Activated naive CD4-positive, alpha-beta T cell treated with anti-CD3 and anti-CD28 coated beads for 36 hours (primary cell): Measurements from ENCODE around the gene DNAJC2. TPM values are rescaled to one million over a fixed set of nuclear protein-coding genes. Genes with fewer than 3 reads are reported as not detected.
A peak's percentile ranks its signal among the peaks of the same experiment; 100 is the strongest.
"Not testable (repeated sequence)": the region's sequence is repeated elsewhere in the genome, so short reads cannot be mapped to it uniquely, and the experiment has no call there.

Source experiments
- CTCF ChIA-PET: fragments of 350-600 bp; sonication (Branson Sonifier 250); formaldehyde crosslinking; loops from one replicate; lab custom pipeline; 2021; ENCODE audit warnings: antibody characterized with exemption; lab: Charles Lee
- DNase-seq: peaks from one replicate; pipeline ENCODE4 v3.0.0-alpha.2; 2020
- H3K27ac Mint-ChIP-seq: one replicate; pipeline ENCODE4 v1.8.0; 2021; ENCODE audit warnings: mild to moderate bottlenecking, mixed read lengths
- H3K27me3 Mint-ChIP-seq: one replicate; pipeline ENCODE4 v1.8.0; 2021; ENCODE audit warnings: low read depth, mixed read lengths
- H3K36me3 Mint-ChIP-seq: one replicate; pipeline ENCODE4 v1.8.0; 2021; ENCODE audit warnings: low read depth, mixed read lengths
- H3K4me1 Mint-ChIP-seq: one replicate; pipeline ENCODE4 v1.8.0; 2021; ENCODE audit warnings: low read depth, mixed read lengths
- H3K4me3 Mint-ChIP-seq: one replicate; pipeline ENCODE4 v1.8.0; 2021; ENCODE audit warnings: mild to moderate bottlenecking, moderate library complexity, mixed read lengths
- H3K9me3 Mint-ChIP-seq: one replicate; pipeline ENCODE4 v1.8.0; 2021; ENCODE audit warnings: mixed read lengths
- intact Hi-C: fragments of 100-400 bp; cut with micrococcal nuclease; formaldehyde crosslinking; loops from one replicate; pipeline ENCODE4 v1.15.1; 2023
- total RNA-seq, 2 experiments: library from RNA; stranded (reverse); gene quantifications; one replicate each; pipeline ENCODE4 v1.2.3, GENCODE V29; 2021

The DNAJC2 gene
- total RNA-seq, 2 experiments from 2014 or later, result 39.8 to 42.1 TPM

- not testable (repeated sequence) for H3K27ac Mint-ChIP-seq, H3K36me3 Mint-ChIP-seq, H3K4me3 Mint-ChIP-seq, H3K27me3 Mint-ChIP-seq, DNase-seq, H3K9me3 Mint-ChIP-seq
- CTCF ChIA-PET, result interaction anchor here (0.6 kb wide), 1 partner anchor 144 kb away, joined by 4 read pairs; no protein-coding TSS in a partner anchor
- intact Hi-C loops, result loop anchor here (5.0 kb wide), 1 partner anchor 289 kb away; no protein-coding TSS in a partner anchor
- peaks cover 20% of the 10 kb centered on the region for H3K4me1 Mint-ChIP-seq
These were observed 61.7 kb downstream of the DNAJC2 start for GRCh38 chr7:103282802-103283427.

- CTCF ChIA-PET, result interaction anchor here (1.4 to 2.3 kb wide), 2 partner anchors 126 to 205 kb away, joined by 4 to 6 read pairs; partner anchors contain the start of gene ARMC10
- not testable (repeated sequence) for H3K9me3 Mint-ChIP-seq, H3K36me3 Mint-ChIP-seq, H3K27me3 Mint-ChIP-seq
- Mint-ChIP-seq H3K4me3 (peak overlapping the region; percentile 94), H3K27ac (peak overlapping the region; percentile 91), H3K4me1 (peaks cover 20% of the 10 kb centered on the region)
- intact Hi-C loops, result loop anchor here (1.0 to 5.0 kb wide), 6 partner anchors 17 to 292 kb away; partner anchors contain the start of genes FBXL13, PMPCB and PSMC2
- DNase-seq, result peak; percentile 18
These were observed 63.8 kb downstream of the DNAJC2 start for GRCh38 chr7:103280803-103281155.

GRCh38 chr7:103279963-103280802 lies 64.4 kb downstream of the DNAJC2 start:
- peak overlapping the region; percentile 94 for H3K4me3 Mint-ChIP-seq
- not testable (repeated sequence) for H3K9me3 Mint-ChIP-seq, H3K36me3 Mint-ChIP-seq, H3K27me3 Mint-ChIP-seq
- intact Hi-C loops, result loop anchor here (1.0 to 5.0 kb wide), 6 partner anchors 17 to 292 kb away; partner anchors contain the start of genes FBXL13, PMPCB and PSMC2
- CTCF ChIA-PET, result interaction anchor here (1.4 to 2.3 kb wide), 2 partner anchors 127 to 205 kb away, joined by 4 to 6 read pairs; partner anchors contain the start of gene ARMC10
- H3K27ac Mint-ChIP-seq, result peak overlapping the region; percentile 91
- peaks cover 20% of the 10 kb centered on the region for H3K4me1 Mint-ChIP-seq
- DNase-seq, result peak; percentile 88

- intact Hi-C loops, H3K9me3 Mint-ChIP-seq, H3K27me3 Mint-ChIP-seq, H3K36me3 Mint-ChIP-seq: not testable (repeated sequence)
- peak; percentile 41 for DNase-seq
- H3K27ac Mint-ChIP-seq, result peak overlapping the region; percentile 74
- H3K4me1 Mint-ChIP-seq, result peaks cover 20% of the 10 kb centered on the region
- CTCF ChIA-PET, result interaction anchor here (2.3 kb wide), 1 partner anchor 127 kb away, joined by 6 read pairs; no protein-coding TSS in a partner anchor
- H3K4me3 Mint-ChIP-seq, result peak overlapping the region; percentile 94
These were observed 65.0 kb downstream of the DNAJC2 start for GRCh38 chr7:103279636-103279962.

GRCh38 chr7:103278195-103278594 lies 66.4 kb downstream of the DNAJC2 start:
- H3K27me3 Mint-ChIP-seq, CTCF ChIA-PET, H3K4me3 Mint-ChIP-seq, H3K9me3 Mint-ChIP-seq, intact Hi-C loops, DNase-seq, H3K27ac Mint-ChIP-seq, H3K36me3 Mint-ChIP-seq: not testable (repeated sequence)
- H3K4me1 Mint-ChIP-seq, result peaks cover 20% of the 10 kb centered on the region

GRCh38 chr7:103274867-103275266 lies 69.7 kb downstream of the DNAJC2 start:
- H3K27ac Mint-ChIP-seq, CTCF ChIA-PET, H3K4me3 Mint-ChIP-seq, intact Hi-C loops, DNase-seq, H3K9me3 Mint-ChIP-seq, H3K27me3 Mint-ChIP-seq: not testable (repeated sequence)
- Mint-ChIP-seq H3K4me1 (peaks cover 13% of the 10 kb centered on the region), H3K36me3 (peaks cover 11% of the 10 kb centered on the region)

- H3K9me3 Mint-ChIP-seq, DNase-seq, H3K27me3 Mint-ChIP-seq, H3K4me1 Mint-ChIP-seq, H3K4me3 Mint-ChIP-seq, intact Hi-C loops, CTCF ChIA-PET, H3K27ac Mint-ChIP-seq: not testable (repeated sequence)
- H3K36me3 Mint-ChIP-seq, result peaks cover 11% of the 10 kb centered on the region
These were observed 71.2 kb downstream of the DNAJC2 start for GRCh38 chr7:103273374-103273773.

- H3K4me3 Mint-ChIP-seq, H3K27me3 Mint-ChIP-seq, H3K4me1 Mint-ChIP-seq, H3K9me3 Mint-ChIP-seq, intact Hi-C loops, CTCF ChIA-PET, DNase-seq, H3K36me3 Mint-ChIP-seq, H3K27ac Mint-ChIP-seq: not testable (repeated sequence)
These were observed 78.3 kb downstream of the DNAJC2 start for GRCh38 chr7:103266229-103266628.

- H3K4me3 Mint-ChIP-seq, H3K27me3 Mint-ChIP-seq, intact Hi-C loops, H3K9me3 Mint-ChIP-seq, DNase-seq, H3K27ac Mint-ChIP-seq, H3K36me3 Mint-ChIP-seq, H3K4me1 Mint-ChIP-seq: not testable (repeated sequence)
- CTCF ChIA-PET, result interaction anchor here (0.6 kb wide), 1 partner anchor 14 kb away, joined by 4 read pairs; no protein-coding TSS in a partner anchor
These were observed 80.5 kb downstream of the DNAJC2 start for GRCh38 chr7:103264054-103264453.

Other genes with a start within 250 kb of the DNAJC2 start
- gene NAPEPLD, start 195.7 kb downstream of the DNAJC2 start, total RNA-seq, result 1 to 10 TPM; 6.3 to 6.8 TPM
- 10 to 100 TPM; 83.9 to 90.1 TPM for gene PMPCB, start 47.3 kb downstream of the DNAJC2 start, total RNA-seq
- 100 to 1,000 TPM; 119 to 120 TPM for gene PSMC2, start 2.9 kb upstream of the DNAJC2 start, total RNA-seq
- not detected for gene SLC26A5, start 101.4 kb upstream of the DNAJC2 start, total RNA-seq